ENCODE measurements around the gene PPFIA2.

The PPFIA2 gene

DNA sequence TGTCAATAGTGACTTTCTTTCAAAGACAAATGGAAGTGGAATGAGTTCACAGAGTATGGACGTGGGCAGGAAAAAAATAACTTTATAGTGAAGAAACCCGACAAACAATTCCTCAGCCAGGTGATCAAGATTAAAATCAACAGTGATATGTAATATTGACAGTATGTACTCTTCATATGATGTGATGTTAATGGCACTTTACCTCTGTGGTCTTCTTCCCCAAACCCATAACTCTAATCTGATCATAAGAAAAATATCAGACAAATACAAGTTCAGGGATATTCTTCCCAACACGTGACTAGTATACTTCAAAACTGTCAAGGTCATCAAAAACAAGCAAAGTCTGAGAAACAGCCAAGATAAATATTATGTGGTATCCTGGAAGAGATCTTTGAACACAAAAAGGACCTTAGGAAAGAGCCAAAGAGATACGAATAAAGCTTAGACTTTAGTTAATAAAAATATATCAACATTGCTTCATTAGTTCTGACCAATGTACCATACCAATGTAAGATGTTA is 215.5 kb downstream of the PPFIA2 start:
- no peak for DNase-seq (ENCODE audit: low read depth)

DNA sequence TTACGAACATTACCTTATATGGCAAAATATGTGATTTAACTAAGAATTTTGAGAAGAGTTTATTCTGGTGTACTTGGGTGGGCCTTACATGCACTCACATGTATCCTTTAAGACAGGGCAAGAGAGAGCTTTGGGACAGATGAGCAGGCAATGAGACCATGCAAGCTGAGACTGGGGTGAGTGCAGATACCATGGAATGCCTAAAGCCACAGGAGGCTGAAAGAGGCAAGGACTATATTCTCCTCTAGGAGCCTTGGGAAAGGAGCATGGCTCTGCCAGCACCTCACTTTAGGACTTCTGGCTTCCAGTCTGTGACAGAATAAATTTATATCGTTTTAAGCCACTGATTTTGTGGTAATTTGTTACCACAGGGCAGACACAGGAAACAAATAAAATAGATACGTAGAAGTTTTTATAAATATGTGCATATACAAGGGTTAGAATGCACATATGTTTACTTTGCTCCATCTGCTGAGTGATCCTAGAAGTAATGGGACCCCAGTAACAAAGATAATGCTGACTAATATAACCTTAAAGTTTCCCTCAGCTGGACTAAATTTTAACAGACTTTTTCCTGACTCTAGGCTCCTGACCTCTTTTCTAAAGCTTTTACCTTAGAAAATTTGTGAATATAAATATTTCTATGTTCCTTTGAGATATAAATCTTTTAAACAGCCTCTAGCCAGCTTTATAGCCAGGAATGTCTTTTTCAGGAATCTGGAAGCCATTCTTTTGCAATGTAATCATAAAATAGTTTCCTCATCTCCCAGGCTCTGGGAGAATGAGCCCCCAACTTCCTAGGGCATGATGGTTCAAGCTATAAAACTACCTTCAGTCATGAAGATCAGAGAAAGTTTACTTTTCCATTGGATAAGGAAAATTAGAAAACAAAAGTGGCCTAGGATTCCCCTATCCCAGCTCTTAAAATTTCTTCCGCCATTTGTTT is 216.8 kb downstream of the PPFIA2 start:
- DNase-seq (ENCODE audit: low read depth), result no peak

DNA sequence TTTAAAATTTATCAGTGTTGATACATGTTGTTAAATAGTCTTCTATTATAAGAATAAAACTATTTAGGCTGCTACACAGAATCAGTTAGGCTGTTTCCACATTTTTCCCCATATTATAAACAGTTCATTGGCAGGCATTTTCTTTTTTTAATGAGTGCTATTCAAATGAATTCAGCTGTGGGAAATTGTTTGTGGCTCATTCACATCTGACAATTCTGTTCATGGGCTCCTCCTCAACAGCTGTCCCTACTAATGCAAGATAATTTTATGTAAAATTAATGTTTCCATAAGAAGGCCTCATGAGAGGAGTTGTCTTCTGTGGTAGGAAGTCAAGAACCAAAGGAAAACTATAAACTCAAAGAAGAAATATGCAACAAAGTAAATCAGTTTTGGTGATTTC is 218.0 kb downstream of the PPFIA2 start:
- DNase-seq (ENCODE audit: low read depth), result no peak

DNA sequence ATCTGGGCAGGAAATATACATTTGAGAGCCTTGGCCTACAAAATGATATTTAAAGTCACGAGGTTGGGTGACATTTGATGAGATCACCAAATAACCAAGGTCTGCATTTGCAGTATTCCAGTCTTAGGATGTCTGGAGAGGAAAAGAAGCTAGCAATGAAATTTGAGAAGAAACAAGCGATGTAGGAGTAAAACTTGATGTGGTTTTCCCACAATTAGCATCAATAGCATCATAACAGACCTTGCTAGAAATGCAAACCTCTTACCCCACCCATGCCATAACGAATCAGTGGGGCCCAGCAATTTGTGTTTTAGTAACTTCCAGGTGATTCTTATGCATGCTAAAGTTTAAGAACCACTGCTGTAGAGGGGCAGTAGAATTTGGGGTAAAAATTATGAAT is 219.9 kb downstream of the PPFIA2 start:
- no peak for DNase-seq (ENCODE audit: low read depth)

DNA sequence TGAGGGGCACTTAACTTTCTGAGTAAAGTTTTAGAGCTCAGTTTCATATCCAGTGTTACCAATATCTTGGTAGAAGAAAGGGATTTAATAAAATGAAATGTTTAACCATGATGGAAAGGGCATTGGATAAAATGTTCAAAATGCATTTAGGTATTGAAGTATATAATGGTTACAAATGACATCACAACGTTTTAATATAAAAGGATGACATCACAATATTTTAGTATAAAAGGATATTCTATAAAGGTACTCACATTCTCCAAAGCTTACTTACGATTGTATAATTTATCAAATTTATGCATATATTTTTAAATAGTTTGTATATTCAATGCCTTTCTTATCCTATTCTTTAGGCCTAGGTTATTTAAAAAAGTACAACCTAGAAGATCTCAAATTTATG is 226.1 kb downstream of the PPFIA2 start:
- DNase-seq (ENCODE audit: low read depth), result no peak

DNA sequence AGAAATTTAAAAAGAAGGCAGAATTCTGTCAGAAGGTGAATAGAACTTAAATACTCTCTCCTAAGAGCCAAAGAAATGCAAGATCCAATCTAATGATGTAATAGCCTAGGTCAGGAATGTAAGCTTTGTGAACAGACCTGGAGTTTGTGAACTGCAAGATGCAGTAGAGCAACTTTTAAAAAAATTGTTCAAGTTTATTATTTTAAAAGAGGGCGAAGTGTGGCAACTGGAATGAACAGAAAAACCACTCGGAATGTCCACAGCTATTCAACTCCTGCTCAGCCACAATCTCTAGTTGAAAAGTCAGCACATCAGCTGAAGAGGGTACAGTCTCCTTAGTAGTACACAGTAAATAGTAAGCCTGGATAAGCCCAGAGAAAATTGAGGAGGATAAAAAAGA is 228.8 kb downstream of the PPFIA2 start:
- no peak for DNase-seq (ENCODE audit: low read depth)

DNA sequence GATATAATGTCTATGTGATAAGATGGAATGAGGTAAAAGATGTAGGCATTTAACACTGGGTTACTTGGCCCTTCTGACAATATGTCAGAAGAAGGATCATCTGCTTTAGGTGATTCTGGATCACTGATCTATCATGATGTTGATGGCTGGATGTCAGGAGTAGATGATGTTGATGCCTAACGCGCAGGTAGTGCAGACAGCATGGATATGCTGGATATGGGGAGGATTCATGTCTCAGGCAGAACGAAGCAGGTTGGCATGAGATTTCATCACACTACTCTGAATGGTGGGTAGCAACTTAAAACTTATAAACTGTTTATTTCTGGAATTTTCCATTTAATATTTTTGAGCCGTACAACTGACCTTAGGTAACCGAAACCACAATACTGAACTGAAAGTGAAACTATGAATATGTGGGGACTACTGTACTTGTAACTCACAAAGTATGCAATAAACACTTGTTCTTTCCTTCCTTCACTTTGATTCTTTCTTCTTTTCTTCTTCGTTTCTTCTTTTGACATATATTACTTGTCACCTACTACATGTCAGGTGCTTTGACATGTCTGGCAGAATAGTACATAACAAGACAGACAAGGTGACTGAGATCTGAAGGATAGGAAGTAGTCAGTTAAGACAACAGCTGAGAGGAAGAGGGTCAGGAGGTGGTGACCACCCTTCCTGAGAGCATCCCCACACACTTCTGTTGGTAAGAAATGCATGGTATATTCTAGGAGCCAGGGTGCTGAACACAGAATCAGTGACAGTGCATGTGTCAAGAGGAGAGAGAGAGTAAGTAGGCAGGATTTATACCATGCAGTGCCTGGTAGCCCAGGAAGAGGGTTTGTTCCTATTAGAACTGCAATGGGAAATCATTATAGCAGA is 238.8 kb downstream of the PPFIA2 start:
- DNase-seq (ENCODE audit: low read depth), result no peak

DNA sequence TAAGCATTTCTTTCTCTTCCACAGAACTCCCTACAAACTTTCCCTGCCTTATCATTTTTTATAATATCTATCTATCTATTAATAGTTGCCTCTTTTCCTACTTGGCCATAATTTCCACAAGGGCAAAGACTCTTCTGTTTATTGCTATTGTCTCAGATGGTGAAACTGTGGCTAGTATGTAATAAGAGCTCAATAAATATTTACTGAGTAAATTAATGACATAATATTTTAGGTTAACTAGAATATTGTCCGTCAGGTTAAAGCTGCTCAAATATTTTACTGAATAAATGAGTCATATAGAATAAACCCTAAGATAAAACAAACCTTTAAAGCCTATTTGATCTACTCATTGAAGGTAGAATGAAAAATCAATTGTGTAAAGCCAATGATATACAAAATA is 240.5 kb downstream of the PPFIA2 start:
- no peak for DNase-seq (ENCODE audit: low read depth)

DNA sequence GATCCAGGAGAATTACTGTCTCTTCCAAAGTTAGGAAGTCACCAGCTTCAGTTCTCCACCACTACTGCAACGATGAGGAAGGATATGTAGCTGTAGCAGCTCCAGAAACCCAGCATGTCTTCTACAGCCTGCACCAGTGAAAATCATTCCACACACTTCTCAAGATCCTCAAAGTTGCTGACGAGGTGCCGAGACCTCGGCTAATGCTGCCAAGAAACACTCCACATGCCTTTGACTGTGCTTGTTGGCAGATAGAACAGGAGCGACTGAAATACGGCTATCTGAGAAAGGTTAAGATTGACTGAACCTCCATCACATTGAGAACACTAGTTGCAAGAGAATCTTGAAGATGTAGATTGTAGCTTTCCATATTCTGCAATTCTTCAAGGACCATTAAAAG is 241.9 kb downstream of the PPFIA2 start:
- no peak for DNase-seq (ENCODE audit: low read depth)

DNA sequence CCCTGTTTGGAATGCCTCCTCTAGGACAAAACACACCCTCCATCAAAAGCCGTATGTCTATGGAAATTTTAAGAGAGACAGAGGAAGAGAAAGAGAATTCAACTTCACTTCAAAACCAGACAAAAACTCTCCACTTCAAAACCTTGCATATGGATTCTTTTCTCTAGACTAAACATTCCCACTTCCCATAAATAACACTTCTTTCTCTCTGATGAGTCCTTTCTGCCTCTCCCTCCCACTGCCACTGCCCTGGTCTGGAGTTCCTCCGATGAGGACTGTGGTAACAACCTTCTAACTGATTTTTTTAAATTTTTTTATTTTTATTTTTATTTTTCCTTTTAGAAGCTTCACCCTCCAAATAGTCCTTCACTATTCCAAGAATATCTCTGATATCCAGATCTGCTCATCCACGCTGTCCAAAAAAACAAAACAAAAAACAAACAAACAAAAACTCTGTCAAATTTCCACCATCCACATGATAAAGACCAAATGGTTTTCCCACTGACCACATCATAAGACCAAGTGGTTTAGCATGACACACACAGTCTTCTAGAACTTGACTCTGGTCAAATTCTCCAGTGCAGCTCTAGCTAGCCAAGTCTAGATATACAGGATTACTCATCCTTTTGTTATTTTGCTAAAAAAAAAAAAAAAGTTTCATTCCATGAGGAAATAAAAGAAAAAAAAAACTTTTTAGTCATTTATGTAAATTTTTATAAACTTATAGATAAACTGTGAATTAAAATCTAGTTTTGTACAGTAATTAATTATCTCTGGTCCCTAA is 256.0 kb downstream of the PPFIA2 start:
- DNase-seq (ENCODE audit: low read depth), result no peak

DNA sequence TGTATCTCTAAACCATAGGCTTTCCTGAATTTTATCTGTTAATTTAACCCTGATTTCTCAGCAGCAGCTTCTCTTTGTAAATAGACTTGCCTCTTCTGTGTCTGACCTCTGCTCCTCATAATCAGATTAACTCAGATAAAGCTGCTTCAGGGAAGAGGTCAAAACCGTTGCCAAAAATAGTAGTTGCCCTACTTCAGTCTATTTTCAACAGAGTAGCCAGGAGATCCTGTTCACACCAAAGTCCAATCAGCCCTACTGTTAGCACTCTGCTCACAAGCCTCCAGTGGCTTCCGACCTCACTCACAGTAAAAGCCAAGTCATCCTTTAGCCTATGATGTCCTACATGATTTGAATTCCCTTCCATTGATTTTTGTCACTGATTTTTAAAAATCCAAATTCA is 258.4 kb downstream of the PPFIA2 start:
- no peak for DNase-seq (ENCODE audit: low read depth)

DNA sequence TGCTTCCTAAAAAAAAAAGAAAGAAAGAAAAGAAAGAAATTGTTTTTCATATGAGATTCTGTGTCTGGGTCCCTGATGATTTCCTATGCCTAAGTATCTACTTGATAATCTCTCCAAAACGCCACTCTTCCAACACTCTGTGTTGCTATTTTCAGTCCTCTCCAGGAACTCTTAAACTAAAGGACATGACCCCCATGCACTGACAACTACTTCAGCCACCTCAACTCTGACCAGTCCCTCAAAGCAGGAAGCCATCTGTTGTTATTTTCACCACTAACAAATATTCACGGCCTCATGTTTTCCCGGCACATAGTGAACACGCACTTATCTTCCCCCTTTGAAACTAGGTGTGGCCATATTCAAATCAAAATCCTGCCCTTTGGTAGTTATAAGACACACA is 259.3 kb downstream of the PPFIA2 start:
- no peak for DNase-seq (ENCODE audit: low read depth)

DNA sequence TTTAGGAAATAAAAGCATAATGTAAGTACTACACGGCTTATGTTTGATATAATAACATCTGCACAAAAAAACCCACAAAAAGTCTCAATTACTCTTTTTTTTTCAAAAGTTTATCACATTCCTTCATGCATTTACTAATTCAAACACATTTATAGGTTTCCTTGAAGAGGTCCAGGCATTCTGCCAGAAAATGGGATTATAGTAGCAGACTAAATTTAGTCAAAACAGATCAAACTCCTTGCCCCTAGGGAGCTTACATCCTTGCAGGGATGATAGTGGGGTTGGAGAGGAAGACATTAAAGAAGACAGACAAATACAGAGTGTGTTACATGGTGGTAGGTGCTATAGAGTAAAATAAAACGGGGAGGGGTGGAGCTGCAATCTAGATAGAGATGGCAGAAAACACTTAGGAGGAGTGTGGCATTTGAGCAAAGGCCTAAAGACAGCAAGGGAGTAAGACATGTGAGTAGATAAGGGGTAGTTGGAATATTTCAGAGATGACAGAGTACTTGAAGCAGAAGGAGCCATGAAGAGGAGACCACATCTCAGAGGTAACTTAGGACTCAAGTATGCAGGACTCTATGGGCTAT is 266.9 kb downstream of the PPFIA2 start:
- DNase-seq (ENCODE audit: low read depth), result no peak

DNA sequence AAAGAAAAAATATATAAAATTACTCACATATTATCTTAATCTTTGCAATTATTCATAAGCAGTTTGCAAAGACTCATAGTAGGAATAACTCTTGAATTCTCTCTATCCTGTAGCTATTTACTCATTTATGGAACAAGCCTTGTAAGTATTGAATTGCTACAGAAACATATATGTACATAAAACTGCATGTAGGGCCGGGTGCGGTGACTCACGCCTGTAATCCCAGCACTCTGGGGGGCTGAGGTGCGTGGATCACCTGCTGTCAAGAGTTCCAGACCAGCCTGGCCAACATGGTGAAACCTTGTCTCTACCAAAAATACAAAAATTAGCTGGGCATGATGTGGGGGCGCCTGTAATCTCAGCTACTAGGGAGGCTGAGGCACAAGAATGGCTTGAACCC is 286.2 kb downstream of the PPFIA2 start:
- DNase-seq (ENCODE audit: low read depth), result no peak

DNA sequence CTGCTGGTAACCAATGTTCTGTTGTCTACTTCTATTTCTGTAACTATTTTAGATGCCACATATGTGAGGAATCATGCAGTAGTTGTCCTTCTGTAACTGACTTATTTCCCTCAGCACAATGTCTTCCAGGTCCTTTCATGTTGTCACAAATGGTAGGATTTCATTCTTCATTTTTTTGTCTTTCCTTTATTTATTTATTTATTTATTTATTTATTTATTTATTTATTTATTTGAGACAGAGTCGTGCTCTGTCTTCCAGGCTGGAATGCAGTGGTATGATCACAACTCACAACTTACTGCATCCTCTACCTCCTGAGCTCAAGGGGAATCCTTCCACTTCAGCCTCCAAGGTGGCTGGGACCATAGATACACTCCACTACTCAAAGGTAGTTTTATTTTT is 288.2 kb downstream of the PPFIA2 start:
- no peak for DNase-seq (ENCODE audit: low read depth)

DNA sequence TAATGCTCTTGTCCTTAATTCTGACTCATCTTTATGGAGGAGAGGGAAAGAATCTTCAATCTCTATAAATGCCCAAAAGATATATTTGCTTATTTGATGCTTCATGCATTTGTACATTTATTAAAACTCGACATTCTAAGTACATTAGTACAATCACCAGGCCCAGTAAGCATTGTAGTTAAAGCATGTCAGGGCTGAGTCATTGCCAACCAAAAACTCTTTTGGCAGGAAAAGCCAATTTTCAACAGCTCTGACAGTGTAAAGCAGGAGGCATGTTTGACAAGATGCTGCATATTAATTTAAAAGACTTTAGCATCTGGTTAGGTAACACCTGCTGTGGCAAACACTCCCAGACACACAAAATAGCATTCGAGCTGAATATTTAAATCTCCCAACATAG is 290.9 kb downstream of the PPFIA2 start:
- DNase-seq (ENCODE audit: low read depth), result no peak

DNA sequence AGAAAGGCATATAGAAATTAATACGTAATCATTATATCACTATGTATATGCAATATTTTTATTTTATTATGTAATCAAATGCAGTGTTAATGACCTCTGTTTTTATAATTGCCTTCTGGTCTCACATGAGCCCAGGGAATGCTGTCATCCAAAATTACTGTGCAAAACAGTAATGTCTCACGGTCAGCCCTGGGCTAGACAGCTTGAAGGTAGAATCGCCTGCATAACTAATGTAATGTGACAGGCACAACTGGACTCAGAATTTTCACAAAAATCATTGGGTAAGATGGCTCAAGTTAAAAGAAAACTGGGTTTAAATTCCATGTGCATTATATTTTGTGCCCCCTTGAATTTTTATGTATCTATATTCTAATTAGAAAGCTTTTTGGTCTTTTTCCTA is 293.3 kb downstream of the PPFIA2 start:
- DNase-seq (ENCODE audit: low read depth), result no peak

DNA sequence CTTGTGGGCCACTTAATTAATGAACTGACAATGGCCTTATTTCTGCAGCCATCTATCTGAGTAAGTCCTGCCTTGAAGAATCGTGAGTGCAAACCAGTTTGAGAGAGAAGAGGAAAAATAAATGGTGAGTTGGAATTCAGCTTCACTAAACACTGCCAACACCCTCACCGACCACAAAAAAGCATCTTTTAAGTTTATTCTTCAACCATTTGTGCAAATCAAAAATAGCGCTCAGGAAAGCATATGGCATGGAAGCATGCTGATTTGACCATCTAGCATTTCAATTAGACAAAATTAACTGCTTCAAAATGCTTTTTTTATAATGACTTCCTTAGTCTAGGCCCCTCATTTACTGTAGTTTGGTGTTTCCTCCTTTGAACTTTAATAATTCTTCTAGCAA is 294.0 kb downstream of the PPFIA2 start:
- no peak for DNase-seq (ENCODE audit: low read depth)

DNA sequence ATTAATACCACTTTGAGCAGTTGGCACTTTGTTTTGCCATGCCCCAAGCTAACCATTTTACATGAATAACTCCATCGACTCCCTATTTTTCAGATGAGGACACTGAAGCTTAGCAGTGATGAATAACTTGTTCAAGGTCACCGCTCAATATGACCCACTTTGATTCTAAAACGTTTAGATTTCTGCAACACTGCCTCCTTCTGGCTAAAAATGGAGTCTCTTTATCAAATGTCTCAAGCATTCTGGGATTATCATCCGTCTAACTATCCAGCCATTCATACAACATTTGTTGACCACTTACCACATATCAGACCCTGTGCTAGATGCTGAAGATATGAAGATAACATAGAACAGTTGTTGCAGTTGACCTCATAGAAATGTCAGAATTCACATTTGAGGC is 298.0 kb downstream of the PPFIA2 start:
- no peak for DNase-seq (ENCODE audit: low read depth)

DNA sequence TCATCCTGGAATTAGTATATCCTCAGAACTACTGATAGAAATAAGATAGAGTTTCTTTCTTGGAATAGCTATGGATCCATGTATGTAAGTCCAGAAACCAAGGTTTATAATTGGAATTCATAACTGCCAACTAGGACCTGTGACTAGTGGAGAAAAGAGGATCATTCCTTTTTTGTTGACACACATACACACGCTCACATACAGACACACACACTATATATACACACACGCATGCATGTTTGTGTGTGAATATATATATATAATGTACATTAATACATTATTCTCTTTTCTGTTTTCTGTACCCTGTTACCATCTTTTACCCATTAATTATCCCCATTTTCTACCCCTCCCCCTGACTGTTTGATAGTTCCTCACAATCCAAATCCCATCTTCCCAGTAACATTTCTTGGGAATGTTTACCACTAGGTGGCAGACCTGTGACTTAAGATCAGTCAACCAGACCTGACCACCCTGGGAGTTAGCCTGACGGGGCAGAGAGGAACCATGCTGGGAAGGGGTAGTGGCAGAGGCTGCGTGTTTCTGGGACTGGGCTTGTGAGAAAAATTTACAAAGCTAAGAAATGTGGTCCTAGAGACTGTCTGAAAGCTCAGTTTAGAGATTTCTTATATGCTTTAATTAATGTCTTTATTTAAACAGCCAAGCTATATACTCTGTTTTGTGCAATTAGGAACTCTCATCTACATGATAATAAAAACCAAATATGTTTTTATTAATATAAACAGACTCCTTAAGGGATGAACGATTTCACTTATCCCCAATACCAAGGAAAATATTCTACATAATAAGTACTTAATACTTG is 308.0 kb downstream of the PPFIA2 start:
- DNase-seq (ENCODE audit: low read depth), result no peak

DNA sequence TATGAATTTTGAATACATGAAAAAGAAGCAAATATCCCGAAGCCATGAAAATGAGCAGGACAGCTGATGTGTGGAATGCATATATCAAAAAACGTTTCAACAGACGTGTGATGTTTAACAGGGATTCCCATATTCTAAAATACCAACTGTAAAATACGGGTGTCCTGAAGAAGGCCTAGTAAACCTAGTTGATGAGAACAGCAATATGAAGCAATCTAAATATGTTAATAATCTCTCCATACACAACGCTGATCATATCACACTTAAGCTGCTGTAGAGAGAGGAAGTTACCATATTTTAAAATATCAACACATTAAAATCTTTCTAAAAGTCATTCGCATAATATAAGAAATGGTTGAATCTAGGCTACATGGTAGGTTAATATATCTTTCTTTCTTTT is 317.5 kb downstream of the PPFIA2 start:
- no peak for DNase-seq (ENCODE audit: low read depth)
